ENCODE data around the gene PEX11B.

Gene PEX11B

GRCh38 chr1:145901312-145902021, 17.1 kb downstream of the PEX11B start:
- no peaks in the 10 kb centered on the region for H3K4me1 Mint-ChIP-seq (ENCODE audit: low read depth)
- peaks cover 8% of the 10 kb centered on the region for H3K36me3 Mint-ChIP-seq
- no peaks in the 10 kb centered on the region for H3K27me3 Mint-ChIP-seq
- no peaks in the 10 kb centered on the region for H3K9me3 Mint-ChIP-seq (ENCODE audit: low read depth)
- no peak overlapping the region for H3K4me3 Mint-ChIP-seq
- H3K27ac Mint-ChIP-seq, result no peak overlapping the region

- peaks cover 8% of the 10 kb centered on the region for H3K36me3 Mint-ChIP-seq
- H3K4me3 Mint-ChIP-seq, result no peak overlapping the region
- H3K27me3 Mint-ChIP-seq, result no peaks in the 10 kb centered on the region
- H3K9me3 Mint-ChIP-seq (ENCODE audit: low read depth), result no peaks in the 10 kb centered on the region
- no peaks in the 10 kb centered on the region for H3K4me1 Mint-ChIP-seq (ENCODE audit: low read depth)
- H3K27ac Mint-ChIP-seq, result no peak overlapping the region
Measured at GRCh38 chr1:145898756-145899155, 19.8 kb downstream of the PEX11B start.

GRCh38 chr1:145897969-145898368, 20.5 kb downstream of the PEX11B start:
- H3K9me3 Mint-ChIP-seq (ENCODE audit: low read depth), result no peaks in the 10 kb centered on the region
- H3K4me3 Mint-ChIP-seq, result no peak overlapping the region
- H3K36me3 Mint-ChIP-seq, result peaks cover 8% of the 10 kb centered on the region
- no peaks in the 10 kb centered on the region for H3K27me3 Mint-ChIP-seq
- no peak overlapping the region for H3K27ac Mint-ChIP-seq
- no peaks in the 10 kb centered on the region for H3K4me1 Mint-ChIP-seq (ENCODE audit: low read depth)

GRCh38 chr1:145895471-145895870, 23.0 kb downstream of the PEX11B start:
- no peak overlapping the region for H3K27ac Mint-ChIP-seq
- no peaks in the 10 kb centered on the region for H3K9me3 Mint-ChIP-seq (ENCODE audit: low read depth)
- H3K4me1 Mint-ChIP-seq (ENCODE audit: low read depth), result no peaks in the 10 kb centered on the region
- H3K36me3 Mint-ChIP-seq, result peaks cover 6% of the 10 kb centered on the region
- no peak overlapping the region for H3K4me3 Mint-ChIP-seq
- no peaks in the 10 kb centered on the region for H3K27me3 Mint-ChIP-seq

- H3K4me3 Mint-ChIP-seq, result no peak overlapping the region
- H3K27me3 Mint-ChIP-seq, result no peaks in the 10 kb centered on the region
- H3K27ac Mint-ChIP-seq, result no peak overlapping the region
- peaks cover 2% of the 10 kb centered on the region for H3K36me3 Mint-ChIP-seq
- H3K9me3 Mint-ChIP-seq (ENCODE audit: low read depth), result no peaks in the 10 kb centered on the region
- no peaks in the 10 kb centered on the region for H3K4me1 Mint-ChIP-seq (ENCODE audit: low read depth)
Measured at GRCh38 chr1:145893306-145894055, 25.0 kb downstream of the PEX11B start.

- no peak overlapping the region for H3K4me3 Mint-ChIP-seq
- peaks cover under 1% of the 10 kb centered on the region for H3K36me3 Mint-ChIP-seq
- H3K27ac Mint-ChIP-seq, result no peak overlapping the region
- no peaks in the 10 kb centered on the region for H3K27me3 Mint-ChIP-seq
- no peaks in the 10 kb centered on the region for H3K4me1 Mint-ChIP-seq (ENCODE audit: low read depth)
- H3K9me3 Mint-ChIP-seq (ENCODE audit: low read depth), result no peaks in the 10 kb centered on the region
Measured at GRCh38 chr1:145892486-145893087, 25.9 kb downstream of the PEX11B start.

GRCh38 chr1:145891587-145892485, 26.7 kb downstream of the PEX11B start:
- Mint-ChIP-seq H3K27ac (no peak overlapping the region), H3K36me3 (no peaks in the 10 kb centered on the region), H3K9me3 (ENCODE audit: low read depth) (no peaks in the 10 kb centered on the region)

GRCh38 chr1:145891143-145891542, 27.4 kb downstream of the PEX11B start:
- Mint-ChIP-seq H3K27ac (no peak overlapping the region), H3K27me3 (no peaks in the 10 kb centered on the region), H3K4me1 (ENCODE audit: low read depth) (peaks cover 5% of the 10 kb centered on the region), H3K9me3 (ENCODE audit: low read depth) (no peaks in the 10 kb centered on the region), H3K4me3 (no peak overlapping the region), H3K36me3 (no peaks in the 10 kb centered on the region)

More at GRCh38 chr1:145891587-145892485, 26.7 kb downstream of the PEX11B start:
- Mint-ChIP-seq H3K27me3 (no peaks in the 10 kb centered on the region), H3K4me3 (no peak overlapping the region), H3K4me1 (ENCODE audit: low read depth) (peaks cover under 1% of the 10 kb centered on the region)

GRCh38 chr1:145889722-145890121, 28.8 kb downstream of the PEX11B start:
- Mint-ChIP-seq H3K27me3 (no peaks in the 10 kb centered on the region), H3K9me3 (ENCODE audit: low read depth) (no peaks in the 10 kb centered on the region), H3K4me3 (no peak overlapping the region), H3K36me3 (no peaks in the 10 kb centered on the region), H3K27ac (no peak overlapping the region), H3K4me1 (ENCODE audit: low read depth) (peaks cover 13% of the 10 kb centered on the region)

GRCh38 chr1:145887631-145888030, 30.9 kb downstream of the PEX11B start:
- peaks cover 15% of the 10 kb centered on the region for H3K4me1 Mint-ChIP-seq (ENCODE audit: low read depth)
- no peaks in the 10 kb centered on the region for H3K9me3 Mint-ChIP-seq (ENCODE audit: low read depth)
- no peaks in the 10 kb centered on the region for H3K36me3 Mint-ChIP-seq
- H3K27me3 Mint-ChIP-seq, result peaks cover 7% of the 10 kb centered on the region
- no peak overlapping the region for H3K4me3 Mint-ChIP-seq
- no peak overlapping the region for H3K27ac Mint-ChIP-seq

- Mint-ChIP-seq H3K4me3 (peak overlapping the region; percentile 79), H3K9me3 (ENCODE audit: low read depth) (no peaks in the 10 kb centered on the region), H3K36me3 (no peaks in the 10 kb centered on the region), H3K27me3 (peaks cover 7% of the 10 kb centered on the region), H3K4me1 (ENCODE audit: low read depth) (peaks cover 15% of the 10 kb centered on the region), H3K27ac (no peak overlapping the region)
Measured at GRCh38 chr1:145886816-145887215, 31.7 kb downstream of the PEX11B start.

GRCh38 chr1:145886390-145886789, 32.1 kb downstream of the PEX11B start:
- Mint-ChIP-seq H3K27me3 (peaks cover 7% of the 10 kb centered on the region), H3K27ac (no peak overlapping the region), H3K4me3 (peak overlapping the region; percentile 85), H3K4me1 (ENCODE audit: low read depth) (peaks cover 15% of the 10 kb centered on the region), H3K9me3 (ENCODE audit: low read depth) (no peaks in the 10 kb centered on the region), H3K36me3 (no peaks in the 10 kb centered on the region)

- Mint-ChIP-seq H3K4me3 (peak within 1 kb of the TSS; percentile 85), H3K4me1 (ENCODE audit: low read depth) (peaks cover 15% of the 10 kb centered on the region), H3K9me3 (ENCODE audit: low read depth) (no peaks in the 10 kb centered on the region), H3K27me3 (peaks cover 7% of the 10 kb centered on the region), H3K36me3 (no peaks in the 10 kb centered on the region), H3K27ac (no peak within 1 kb of the TSS)
Measured at GRCh38 chr1:145885738-145886287, 32.7 kb downstream of the PEX11B start, which contains the start of gene ANKRD35. ANKRD35 (minus strand) TSS chr1:145885866; CDS start chr1:145885758, 108 bp downstream.

GRCh38 chr1:145884675-145885074, 33.8 kb downstream of the PEX11B start:
- Mint-ChIP-seq H3K4me3 (peak overlapping the region; percentile 85), H3K36me3 (no peaks in the 10 kb centered on the region), H3K27ac (no peak overlapping the region)

More at GRCh38 chr1:145884675-145885074, 33.8 kb downstream of the PEX11B start:
- peaks cover 7% of the 10 kb centered on the region for H3K27me3 Mint-ChIP-seq
- peaks cover 15% of the 10 kb centered on the region for H3K4me1 Mint-ChIP-seq (ENCODE audit: low read depth)
- no peaks in the 10 kb centered on the region for H3K9me3 Mint-ChIP-seq (ENCODE audit: low read depth)
